Measurements from ENCODE around the gene LRP8. TPM values are rescaled to one million over a fixed set of nuclear protein-coding genes. Genes with fewer than 3 reads are reported as not detected.

The LRP8 gene
- total RNA-seq, 4 donors from 2014 or later, result 0.36 to 4.2 (median 1.4) TPM

DNA sequence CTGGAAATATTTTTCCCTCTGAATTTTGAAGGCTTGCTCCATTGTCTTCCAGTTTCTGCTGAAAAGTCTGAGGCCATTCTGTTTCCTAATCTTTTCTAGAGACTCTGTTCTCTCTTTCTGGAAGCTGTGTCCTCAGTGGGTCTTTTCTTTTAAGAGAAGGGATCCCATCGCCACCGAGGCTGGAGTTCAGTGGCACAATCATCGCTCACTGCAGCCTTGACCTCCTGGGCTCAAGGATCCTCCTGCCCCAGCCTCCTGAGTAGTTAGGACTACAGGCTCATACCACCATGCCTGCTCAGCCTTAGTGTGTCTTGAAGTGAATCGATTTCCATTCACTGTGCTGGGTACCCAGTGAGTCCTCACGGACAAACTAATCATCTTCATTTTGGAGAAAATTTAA lies 9.6 kb upstream of the LRP8 start:
- TF ChIP-seq POLR2A (IDR thresholded peaks at IDR 0.05), result no peak
- TF ChIP-seq, protein P1, sequence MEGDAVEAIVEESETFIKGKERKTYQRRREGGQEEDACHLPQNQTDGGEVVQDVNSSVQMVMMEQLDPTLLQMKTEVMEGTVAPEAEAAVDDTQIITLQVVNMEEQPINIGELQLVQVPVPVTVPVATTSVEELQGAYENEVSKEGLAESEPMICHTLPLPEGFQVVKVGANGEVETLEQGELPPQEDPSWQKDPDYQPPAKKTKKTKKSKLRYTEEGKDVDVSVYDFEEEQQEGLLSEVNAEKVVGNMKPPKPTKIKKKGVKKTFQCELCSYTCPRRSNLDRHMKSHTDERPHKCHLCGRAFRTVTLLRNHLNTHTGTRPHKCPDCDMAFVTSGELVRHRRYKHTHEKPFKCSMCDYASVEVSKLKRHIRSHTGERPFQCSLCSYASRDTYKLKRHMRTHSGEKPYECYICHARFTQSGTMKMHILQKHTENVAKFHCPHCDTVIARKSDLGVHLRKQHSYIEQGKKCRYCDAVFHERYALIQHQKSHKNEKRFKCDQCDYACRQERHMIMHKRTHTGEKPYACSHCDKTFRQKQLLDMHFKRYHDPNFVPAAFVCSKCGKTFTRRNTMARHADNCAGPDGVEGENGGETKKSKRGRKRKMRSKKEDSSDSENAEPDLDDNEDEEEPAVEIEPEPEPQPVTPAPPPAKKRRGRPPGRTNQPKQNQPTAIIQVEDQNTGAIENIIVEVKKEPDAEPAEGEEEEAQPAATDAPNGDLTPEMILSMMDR (IDR thresholded peaks at IDR 0.05 in 4 of 5, conservative IDR thresholded peaks at IDR 0.05 in 1 of 5), result no peak
- in situ Hi-C loops (cut with MboI; ENCODE audit: low sequenced_read_pairs in 4 of 4) (no loop called here), intact Hi-C loops (cut with DNase I; ENCODE audit: low total_unique reads) (no loop called here)
- H3K36me3 ChIP-seq, result no peaks in the 10 kb centered on the region
- no peaks in the 10 kb centered on the region for H3K9me3 ChIP-seq
- no peak overlapping the region for H3K4me3 ChIP-seq
- peaks cover 0 to 20% (median 0%) of the 10 kb centered on the region in 3 donors for H3K27me3 ChIP-seq
- no peak overlapping the region for H3K27ac ChIP-seq
- no peak for ATAC-seq
- H3K4me1 ChIP-seq, result no peaks in the 10 kb centered on the region
- no peak for DNase-seq

DNA sequence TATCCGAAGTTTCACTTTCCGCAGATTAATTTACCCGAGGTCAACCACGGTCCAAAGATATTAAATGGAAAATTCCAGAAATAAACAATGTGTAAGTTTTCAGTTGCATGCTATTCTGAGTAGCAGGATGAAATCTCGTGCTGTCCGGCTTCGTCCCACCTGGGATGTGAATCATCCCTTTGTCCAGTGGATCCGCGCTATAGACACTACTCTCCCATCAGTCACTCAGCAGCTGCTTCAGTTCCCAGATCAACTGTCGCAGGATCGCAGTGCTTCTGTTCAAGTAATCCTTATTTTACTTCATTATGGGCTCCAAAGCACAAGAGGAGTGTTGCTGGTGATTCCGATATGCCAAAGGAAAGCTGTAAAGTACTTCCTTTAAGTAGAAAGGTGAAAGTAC lies 8.3 kb upstream of the LRP8 start:
- Histone ChIP-seq H3K4me1 (no peaks in the 10 kb centered on the region), H3K9me3 (no peaks in the 10 kb centered on the region), H3K27ac (no peak overlapping the region), H3K36me3 (no peaks in the 10 kb centered on the region), H3K4me3 (no peak overlapping the region), H3K27me3 (peaks cover 0 to 20% (median 0%) of the 10 kb centered on the region in 3 donors)
- no peak for DNase-seq
- intact Hi-C loops (cut with DNase I; ENCODE audit: low total_unique reads) (no loop called here), in situ Hi-C loops (cut with MboI; ENCODE audit: low sequenced_read_pairs in 4 of 4) (no loop called here)
- TF ChIP-seq, protein P1 (IDR thresholded peaks at IDR 0.05 in 4 of 5, conservative IDR thresholded peaks at IDR 0.05 in 1 of 5), result no peak
- no peak for TF ChIP-seq POLR2A (IDR thresholded peaks at IDR 0.05)
- no peak for ATAC-seq

DNA sequence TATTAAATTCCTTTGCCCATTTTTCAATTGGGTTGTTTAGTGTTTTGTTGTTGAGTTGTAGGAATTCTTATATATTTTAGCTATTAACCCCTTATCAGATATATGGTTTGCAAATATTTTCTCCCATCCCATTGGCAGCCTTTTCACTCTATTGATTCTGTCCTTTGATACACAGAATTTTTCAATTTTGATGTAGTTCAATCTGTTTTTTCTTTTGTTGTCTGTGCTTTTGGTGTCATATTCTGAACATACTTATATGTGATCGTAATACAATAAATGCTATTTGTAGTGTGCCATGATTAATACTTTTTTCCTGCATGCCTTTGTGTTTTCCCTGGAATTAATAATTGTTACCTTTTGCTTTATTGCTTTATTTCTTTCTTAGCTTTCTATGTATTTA lies 7.8 kb upstream of the LRP8 start:
- in situ Hi-C loops (cut with MboI; ENCODE audit: low sequenced_read_pairs in 4 of 4) (no loop called here), intact Hi-C loops (cut with DNase I; ENCODE audit: low total_unique reads) (no loop called here)
- Histone ChIP-seq H3K27ac (no peak overlapping the region), H3K27me3 (peaks cover 0 to 20% (median 0%) of the 10 kb centered on the region in 3 donors), H3K36me3 (no peaks in the 10 kb centered on the region), H3K4me3 (no peak overlapping the region), H3K4me1 (no peaks in the 10 kb centered on the region), H3K9me3 (no peaks in the 10 kb centered on the region)
- ATAC-seq, result no peak
- no peak for DNase-seq
- TF ChIP-seq, protein P1 (IDR thresholded peaks at IDR 0.05 in 4 of 5, conservative IDR thresholded peaks at IDR 0.05 in 1 of 5), result no peak
- no peak for TF ChIP-seq POLR2A (IDR thresholded peaks at IDR 0.05)

DNA sequence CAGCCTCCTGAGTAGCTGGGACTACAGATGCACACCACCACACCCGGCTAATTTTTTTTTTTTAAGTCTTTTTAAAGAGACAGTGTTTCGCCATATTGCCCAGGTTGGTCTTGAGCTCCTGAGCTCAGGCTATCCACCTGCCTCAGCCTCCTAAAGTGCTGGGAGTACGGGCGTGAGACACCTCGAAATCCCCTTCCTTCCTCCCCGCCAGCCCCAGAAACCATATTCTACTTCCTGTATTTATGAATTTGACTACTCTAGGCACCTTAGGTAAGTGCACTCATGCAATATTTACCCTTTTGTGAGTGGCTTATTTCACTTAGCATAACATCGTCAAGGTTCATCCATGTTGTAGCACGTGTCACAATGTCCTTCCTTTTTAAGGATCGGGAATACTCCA lies 6.9 kb upstream of the LRP8 start:
- TF ChIP-seq, protein P1 (IDR thresholded peaks at IDR 0.05 in 4 of 5, conservative IDR thresholded peaks at IDR 0.05 in 1 of 5), result no peak
- no peak for TF ChIP-seq POLR2A (IDR thresholded peaks at IDR 0.05)
- no peaks in the 10 kb centered on the region for H3K4me1 ChIP-seq
- H3K9me3 ChIP-seq, result no peaks in the 10 kb centered on the region
- ATAC-seq (no peak), DNase-seq (no peak)
- H3K27ac ChIP-seq, result no peak overlapping the region
- peaks cover 0 to 17% (median 0%) of the 10 kb centered on the region in 3 donors for H3K27me3 ChIP-seq
- intact Hi-C loops (cut with DNase I; ENCODE audit: low total_unique reads) (no loop called here), in situ Hi-C loops (cut with MboI; ENCODE audit: low sequenced_read_pairs in 4 of 4) (no loop called here)
- no peak overlapping the region for H3K4me3 ChIP-seq
- H3K36me3 ChIP-seq, result no peaks in the 10 kb centered on the region

DNA sequence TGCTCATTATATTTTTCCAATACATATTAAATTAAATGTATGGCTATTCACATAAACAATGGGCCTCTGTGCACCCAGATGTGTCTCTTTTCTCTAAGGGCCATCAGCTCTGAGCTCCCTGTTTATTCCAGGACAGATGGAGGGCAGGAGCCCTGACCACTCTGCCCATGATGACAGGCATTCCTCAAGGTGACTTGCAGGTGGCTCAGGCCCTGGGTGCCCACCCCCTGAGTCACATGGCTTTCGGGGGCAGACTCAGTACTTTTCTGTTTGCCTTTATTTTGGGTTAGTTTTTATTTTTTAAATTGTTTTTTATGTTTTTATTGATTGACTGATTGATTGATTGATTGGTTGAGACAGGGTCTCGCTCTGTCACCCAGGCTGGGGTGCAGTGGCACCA lies 6.4 kb upstream of the LRP8 start:
- Histone ChIP-seq H3K4me1 (no peaks in the 10 kb centered on the region), H3K9me3 (no peaks in the 10 kb centered on the region), H3K4me3 (no peak overlapping the region), H3K36me3 (no peaks in the 10 kb centered on the region), H3K27me3 (peaks cover 0 to 13% (median 0%) of the 10 kb centered on the region in 3 donors), H3K27ac (no peak overlapping the region)
- ATAC-seq, result no peak
- in situ Hi-C loops (cut with MboI; ENCODE audit: low sequenced_read_pairs in 4 of 4) (no loop called here), intact Hi-C loops (cut with DNase I; ENCODE audit: low total_unique reads) (no loop called here)
- DNase-seq, result no peak
- TF ChIP-seq POLR2A (IDR thresholded peaks at IDR 0.05), result no peak
- TF ChIP-seq, protein P1 (IDR thresholded peaks at IDR 0.05 in 4 of 5, conservative IDR thresholded peaks at IDR 0.05 in 1 of 5), result no peak
